Fibroblast of lung (primary cell): ENCODE results near the gene ZEB2. TPM values are rescaled to one million over a fixed set of nuclear protein-coding genes. Genes with fewer than 3 reads are reported as not detected.

ENCODE experiments used
- DNase-seq, 2 donors: peaks; one replicate each; pipeline versions ENCODE4 v3.0.0 to v3.0.0-alpha.2; 2010; ENCODE audit warnings: low read depth in 2 of 2
- H2AFZ ChIP-seq: 2 replicates; pipeline ENCODE4 v1.5.1; 2012; ENCODE audit warnings: low read length, control low read depth, inconsistent platforms
- H3K27ac ChIP-seq: 2 replicates; pipeline ENCODE4 v1.5.1; 2011; ENCODE audit warnings: low read length, control low read depth; ENCODE audit not compliant: insufficient read depth
- H3K27me3 ChIP-seq: 2 replicates; pipeline ENCODE4 v1.5.1; 2011; ENCODE audit warnings: mild to moderate bottlenecking, low read length; ENCODE audit not compliant: control insufficient read depth, insufficient read depth
- H3K36me3 ChIP-seq: 2 replicates; pipeline ENCODE4 v1.5.1; 2011; ENCODE audit warnings: low read length; ENCODE audit not compliant: control insufficient read depth, insufficient read depth
- H3K4me1 ChIP-seq: 2 replicates; pipeline ENCODE4 v1.5.1; 2011; ENCODE audit warnings: low read length; ENCODE audit not compliant: control insufficient read depth, insufficient read depth; ENCODE audit errors: extremely low read depth
- H3K4me2 ChIP-seq: 2 replicates; pipeline ENCODE4 v1.5.1; 2011; ENCODE audit warnings: low read length, control low read depth; ENCODE audit not compliant: insufficient read depth; ENCODE audit errors: extremely low read depth
- H3K4me3 ChIP-seq, 4 experiments: fragments of 200-600 bp in 1 of 4; sonication (generic) in 1 of 4; replicated peaks in 1 of 4; 2 replicates each; pipeline ENCODE4 v1.5.1; 2011 to 2016; ENCODE audit warnings: low read length in 4 of 4, low read depth in 3 of 4, mild to moderate bottlenecking in 3 of 4, control low read depth in 2 of 4, inconsistent platforms in 1 of 4, mixed read lengths in 1 of 4; ENCODE audit not compliant: insufficient read depth in 1 of 4; ENCODE audit errors: control extremely low read depth in 1 of 4
- H3K79me2 ChIP-seq: 2 replicates; pipeline ENCODE4 v1.5.1; 2012; ENCODE audit warnings: mild to moderate bottlenecking, low read length, inconsistent platforms; ENCODE audit not compliant: control insufficient read depth, insufficient read depth
- H3K9ac ChIP-seq: 2 replicates; pipeline ENCODE4 v1.5.1; 2011; ENCODE audit warnings: mild to moderate bottlenecking, low read length, control low read depth; ENCODE audit not compliant: insufficient read depth
- H3K9me3 ChIP-seq: 2 replicates; pipeline ENCODE4 v1.5.1; 2012; ENCODE audit warnings: low read depth, low read length; ENCODE audit not compliant: control insufficient read depth, insufficient read depth
- H4K20me1 ChIP-seq: 2 replicates; pipeline ENCODE4 v1.5.1; 2011; ENCODE audit warnings: low read length; ENCODE audit not compliant: control insufficient read depth, insufficient read depth; ENCODE audit errors: extremely low read depth
- CTCF ChIP-seq, 2 donors: IDR thresholded peaks in 1 of 2; conservative IDR thresholded peaks in 1 of 2; 1 replicate in 1 of 2; 2 replicates in 1 of 2; pipeline ENCODE4 v1.5.1; 2011 to 2012; ENCODE audit warnings: low read length in 2 of 2, control low read depth in 1 of 2, inconsistent platforms in 1 of 2, low read depth in 1 of 2, mild to moderate bottlenecking in 1 of 2
- EZH2 ChIP-seq: IDR thresholded peaks from 2 replicates; pipeline ENCODE4 v1.5.1; 2012; ENCODE audit warnings: low read length, control low read depth, mild to moderate bottlenecking; ENCODE audit errors: missing control alignments
- polyA plus RNA-seq, 2 donors: library from polyadenylated mRNA; depleted of rRNA in 1 of 2; stranded (reverse) in 1 of 2; unstranded in 1 of 2; fragments of >200 nt; gene quantifications; 2 replicates each; pipeline ENCODE4 v1.2.1, GENCODE V29; 2011 to 2012; ENCODE audit warnings: missing spikeins in 1 of 2
- total RNA-seq: library from RNA; depleted of rRNA; stranded (reverse); fragments of >200 nt; gene quantifications from 2 replicates; pipeline ENCODE4 v1.2.1, GENCODE V29; 2014

Gene ZEB2
- total and polyA plus RNA-seq, 2 donors (not counting 1 experiment from before 2014, with no cell fraction given), result 91.0 to 130 TPM

- peaks cover 35% of the 10 kb centered on the region for H3K4me1 ChIP-seq
- no peak for DNase-seq
- H3K4me3 ChIP-seq, result no peak overlapping the region
- peaks cover 67% of the 10 kb centered on the region for H3K79me2 ChIP-seq
- no peak overlapping the region for H3K27ac ChIP-seq
- no peaks in the 10 kb centered on the region for H3K27me3 ChIP-seq
- TF ChIP-seq CTCF (conservative IDR thresholded peaks at IDR 0.05 in 1 of 2, IDR thresholded peaks at IDR 0.05 in 1 of 2; ENCODE audit: low read depth in 1 of 2, low read length in 2 of 2) (no peak), EZH2 (no peak)
- no peaks in the 10 kb centered on the region for H4K20me1 ChIP-seq
- H3K9me3 ChIP-seq, result no peaks in the 10 kb centered on the region
- no peak overlapping the region for H2AFZ ChIP-seq
- no peak overlapping the region for H3K4me2 ChIP-seq
- peaks cover 3% of the 10 kb centered on the region for H3K36me3 ChIP-seq
- no peak overlapping the region for H3K9ac ChIP-seq
Measured at GRCh38 chr2:144475569-144476275, 44.2 kb downstream of the ZEB2 start.

GRCh38 chr2:144475044-144475443 lies 44.9 kb downstream of the ZEB2 start:
- peaks cover 31% of the 10 kb centered on the region for H3K4me1 ChIP-seq
- no peaks in the 10 kb centered on the region for H3K27me3 ChIP-seq
- no peaks in the 10 kb centered on the region for H3K9me3 ChIP-seq
- no peak for DNase-seq
- peaks cover 66% of the 10 kb centered on the region for H3K79me2 ChIP-seq
- no peak overlapping the region for H3K4me3 ChIP-seq
- no peak for TF ChIP-seq EZH2
- TF ChIP-seq CTCF (conservative IDR thresholded peaks at IDR 0.05 in 1 of 2, IDR thresholded peaks at IDR 0.05 in 1 of 2; ENCODE audit: low read depth in 1 of 2, low read length in 2 of 2), result no peak
- peaks cover 3% of the 10 kb centered on the region for H3K36me3 ChIP-seq
- no peak overlapping the region for H3K9ac ChIP-seq
- no peak overlapping the region for H2AFZ ChIP-seq
- no peak overlapping the region for H3K4me2 ChIP-seq
- no peaks in the 10 kb centered on the region for H4K20me1 ChIP-seq
- no peak overlapping the region for H3K27ac ChIP-seq

- Histone ChIP-seq H3K4me2 (no peak overlapping the region), H3K27ac (no peak overlapping the region), H3K36me3 (peaks cover 3% of the 10 kb centered on the region), H2AFZ (no peak overlapping the region), H3K4me1 (peaks cover 24% of the 10 kb centered on the region), H3K9me3 (no peaks in the 10 kb centered on the region), H3K4me3 (no peak overlapping the region), H3K9ac (no peak overlapping the region), H3K79me2 (peaks cover 62% of the 10 kb centered on the region), H4K20me1 (no peaks in the 10 kb centered on the region), H3K27me3 (no peaks in the 10 kb centered on the region)
- DNase-seq, result no peak
- no peak for TF ChIP-seq CTCF (conservative IDR thresholded peaks at IDR 0.05 in 1 of 2, IDR thresholded peaks at IDR 0.05 in 1 of 2; ENCODE audit: low read depth in 1 of 2, low read length in 2 of 2)
- TF ChIP-seq EZH2, result no peak
Measured at GRCh38 chr2:144474017-144474416, 45.9 kb downstream of the ZEB2 start.
